ENCODE results near the gene PIAS1. TPM values are rescaled to one million over a fixed set of nuclear protein-coding genes. Genes with fewer than 3 reads are reported as not detected.

The PIAS1 gene
- total and polyA plus RNA-seq, 2 donors (not counting 1 experiment from before 2014, with no cell fraction given), result 28.8 to 87.3 TPM

DNA sequence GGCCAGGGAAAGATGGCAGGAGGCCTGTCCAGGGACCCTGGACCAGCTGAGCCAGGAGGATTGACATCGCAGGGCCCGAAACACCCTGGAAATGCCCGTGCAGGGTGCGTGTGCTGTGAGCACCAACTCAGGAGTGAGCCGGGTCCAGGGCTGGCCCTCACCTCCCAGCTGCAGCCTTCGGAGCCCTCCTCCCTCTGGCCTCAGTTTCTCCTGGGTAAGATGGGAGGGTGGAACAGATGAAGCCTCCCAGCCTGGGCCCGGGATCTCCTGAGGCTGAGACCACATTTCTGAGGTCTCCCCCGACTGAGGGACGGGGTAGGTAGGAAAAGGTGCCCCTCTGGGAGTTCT, 156.3 kb downstream of the PIAS1 start:
- TF ChIP-seq CTCF (IDR thresholded peaks at IDR 0.05) (no peak), EZH2 (IDR thresholded peaks at IDR 0.05; ENCODE audit: borderline replicate concordance, insufficient read depth, low read depth, low read length, poor library complexity, severe bottlenecking) (no peak)
- Histone ChIP-seq H3K27ac (ENCODE audit: low read length in 2 of 2) (no peak overlapping the region), H3K79me2 (ENCODE audit: control insufficient read depth, insufficient read depth, low read length) (peaks cover 3% of the 10 kb centered on the region), H3K4me3 (ENCODE audit: control extremely low read depth in 1 of 5, extremely low read depth in 1 of 5, insufficient read depth in 1 of 5, low read depth in 2 of 5, low read length in 4 of 5) (no peak overlapping the region), H2AFZ (ENCODE audit: insufficient read depth, low read depth, low read length, poor library complexity, severe bottlenecking) (peak overlapping the region; percentile 58), H3K36me3 (replicated peaks in 1 of 2; ENCODE audit: control extremely low read depth in 1 of 2, control insufficient read depth in 1 of 2, extremely low read depth in 1 of 2, insufficient read depth in 2 of 2, low read length in 1 of 2) (peaks cover 0 to 3% of the 10 kb centered on the region in 2 experiments), H3K9me3 (ENCODE audit: control extremely low read depth in 1 of 3, control insufficient read depth in 2 of 3, insufficient read depth in 1 of 3, low read length in 2 of 3) (peaks cover 0 to 7% (median 0%) of the 10 kb centered on the region in 3 donors), H3K9ac (ENCODE audit: low read length) (no peak overlapping the region), H3K4me1 (ENCODE audit: control insufficient read depth in 2 of 2, insufficient read depth in 2 of 2, low read length in 2 of 2) (peaks cover 26 to 35% of the 10 kb centered on the region in 2 donors), H3K4me2 (replicated peaks; ENCODE audit: low read depth, low read length, poor library complexity, severe bottlenecking) (peak overlapping the region; percentile 58), H3K27me3 (replicated peaks in 1 of 4; ENCODE audit: control extremely low read depth in 1 of 4, control insufficient read depth in 3 of 4, insufficient read depth in 4 of 4, low read length in 3 of 4) (no peaks in the 10 kb centered on the region), H4K20me1 (ENCODE audit: control insufficient read depth, insufficient read depth, low read length, poor library complexity, severe bottlenecking) (no peaks in the 10 kb centered on the region)
- ATAC-seq (ENCODE audit: low read depth), result no peak
- POLR2A ChIA-PET, result interaction anchor here (0.7 kb wide), 1 partner anchor 352 kb away, joined by 5 read pairs; no protein-coding TSS in a partner anchor
- WGBS (ENCODE audit: insufficient coverage), result 81% methylated on average over 7 of the region's 9 CpGs
- intact Hi-C loops (cut with micrococcal nuclease), result no loop called here
- H3K4me1 Mint-ChIP-seq, result peaks cover 27% of the 10 kb centered on the region
- peak overlapping the region; percentile 57 for H3K4me3 Mint-ChIP-seq
- no peak overlapping the region for H3K27ac Mint-ChIP-seq
- H3K9me3 Mint-ChIP-seq (ENCODE audit: insufficient read depth), result no peaks in the 10 kb centered on the region
- no peak for DNase-seq
- CTCF ChIA-PET, result interaction anchor here (0.6 to 2.3 kb wide), 5 partner anchors 56 to 427 kb away, joined by 3 to 7 read pairs (median 5); no protein-coding TSS in a partner anchor
- H3K27me3 Mint-ChIP-seq, result no peaks in the 10 kb centered on the region

DNA sequence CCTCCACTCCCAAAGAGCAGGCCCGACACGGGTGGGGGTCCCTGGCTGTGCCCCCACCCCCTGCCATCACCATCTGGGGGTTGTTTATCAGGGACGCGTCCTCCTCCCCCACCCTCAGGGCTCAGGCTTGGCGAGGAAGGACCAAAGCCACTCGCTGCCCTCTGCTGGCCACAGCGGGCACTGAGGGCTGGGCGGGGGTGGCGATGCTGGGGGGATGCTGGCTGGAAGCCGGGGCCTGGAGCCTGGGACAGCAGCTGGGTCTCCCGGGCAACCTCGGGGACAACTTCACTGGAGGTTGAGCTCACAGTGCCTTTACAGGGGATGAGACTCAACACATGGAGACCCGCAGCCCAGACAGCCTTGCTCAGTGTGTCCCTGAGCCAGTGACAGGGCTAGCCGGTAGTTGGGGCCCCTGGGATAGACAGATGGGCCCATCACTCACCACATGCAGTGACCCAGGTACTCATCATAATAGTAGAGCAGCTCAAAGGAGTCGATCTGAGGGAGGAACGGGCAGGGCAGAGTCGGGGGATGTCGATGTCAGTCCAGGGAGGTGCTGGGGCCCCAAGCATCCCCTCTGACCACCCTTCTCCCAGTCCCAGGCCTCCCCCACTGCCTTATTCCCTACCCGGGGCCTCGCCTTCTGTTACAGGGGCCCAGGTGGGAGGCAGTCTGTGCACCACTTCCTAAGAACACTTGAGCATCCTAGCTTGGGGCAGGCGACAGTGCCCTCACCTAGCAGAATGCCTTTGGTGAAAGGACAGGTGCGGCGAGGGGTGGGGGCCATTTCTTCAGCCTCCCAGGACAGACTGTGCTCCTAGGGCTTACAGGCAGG, 156.9 kb downstream of the PIAS1 start:
- Mint-ChIP-seq H3K27ac (peak overlapping the region; percentile 20), H3K4me1 (peaks cover 26% of the 10 kb centered on the region), H3K27me3 (no peaks in the 10 kb centered on the region), H3K4me3 (no peak overlapping the region), H3K9me3 (ENCODE audit: insufficient read depth) (no peaks in the 10 kb centered on the region)
- Histone ChIP-seq H3K4me3 (ENCODE audit: control extremely low read depth in 1 of 5, extremely low read depth in 1 of 5, insufficient read depth in 1 of 5, low read depth in 2 of 5, low read length in 4 of 5) (no peak overlapping the region), H4K20me1 (ENCODE audit: control insufficient read depth, insufficient read depth, low read length, poor library complexity, severe bottlenecking) (no peaks in the 10 kb centered on the region), H3K27ac (ENCODE audit: low read length in 2 of 2) (no peak overlapping the region), H3K4me1 (ENCODE audit: control insufficient read depth in 2 of 2, insufficient read depth in 2 of 2, low read length in 2 of 2) (peaks cover 26 to 30% of the 10 kb centered on the region in 2 donors), H3K27me3 (replicated peaks in 1 of 4; ENCODE audit: control extremely low read depth in 1 of 4, control insufficient read depth in 3 of 4, insufficient read depth in 4 of 4, low read length in 3 of 4) (no peaks in the 10 kb centered on the region), H3K9ac (ENCODE audit: low read length) (no peak overlapping the region), H2AFZ (ENCODE audit: insufficient read depth, low read depth, low read length, poor library complexity, severe bottlenecking) (no peak overlapping the region), H3K36me3 (replicated peaks in 1 of 2; ENCODE audit: control extremely low read depth in 1 of 2, control insufficient read depth in 1 of 2, extremely low read depth in 1 of 2, insufficient read depth in 2 of 2, low read length in 1 of 2) (peaks cover 0 to 3% of the 10 kb centered on the region in 2 experiments), H3K9me3 (ENCODE audit: control extremely low read depth in 1 of 3, control insufficient read depth in 2 of 3, insufficient read depth in 1 of 3, low read length in 2 of 3) (peaks cover 0 to 7% (median 0%) of the 10 kb centered on the region in 3 donors), H3K79me2 (ENCODE audit: control insufficient read depth, insufficient read depth, low read length) (peaks cover 3% of the 10 kb centered on the region), H3K4me2 (replicated peaks; ENCODE audit: low read depth, low read length, poor library complexity, severe bottlenecking) (peak overlapping the region; percentile 58)
- WGBS (ENCODE audit: insufficient coverage), result 79% methylated on average over 16 of the region's 23 CpGs
- ATAC-seq (ENCODE audit: low read depth) (peak; percentile 37), DNase-seq (peak; percentile 58)
- no peak for TF ChIP-seq EZH2 (IDR thresholded peaks at IDR 0.05; ENCODE audit: borderline replicate concordance, insufficient read depth, low read depth, low read length, poor library complexity, severe bottlenecking)
- TF ChIP-seq CTCF (IDR thresholded peaks at IDR 0.05), result peak; percentile 69
- intact Hi-C loops (cut with micrococcal nuclease), result no loop called here
- CTCF ChIA-PET, result interaction anchor here (0.7 to 2.3 kb wide), 5 partner anchors 8 to 428 kb away, joined by 4 to 7 read pairs (median 5); no protein-coding TSS in a partner anchor
- POLR2A ChIA-PET, result no interaction called here
